HCT116 (cell line): ENCODE measurements around the gene ZFAND5. TPM values are rescaled to one million over a fixed set of nuclear protein-coding genes. Genes with fewer than 3 reads are reported as not detected.
A peak's percentile ranks its signal among the peaks of the same experiment; 100 is the strongest.

Source experiments
- ATAC-seq: fragments of 200-7000 bp; cut with Tn5 transposase; 2 replicates; pipeline ENCODE4 v1.9.1; 2020; ENCODE audit warnings: mild to moderate bottlenecking, moderate library complexity
- BruUV-seq: library from RNA; stranded (reverse); fragments of 400-500 nt; replicated peaks from 2 replicates; lab custom pipeline; 2021; lab: Mats Ljungman, UMichigan
- CTCF ChIA-PET: fragments of 300-600 bp; sonication (Branson Sonifier 250); formaldehyde crosslinking; loops from one replicate; lab custom pipeline; 2021; ENCODE audit warnings: antibody characterized with exemption; lab: Charles Lee
- POLR2A ChIA-PET: fragments of 300-600, 350-600 bp; sonication (Branson Sonifier 250); formaldehyde crosslinking; loops from one replicate; lab custom pipeline; 2021; ENCODE audit warnings: antibody characterized with exemption; lab: Charles Lee
- RAD21 ChIA-PET, 2 experiments: fragments of 300-600 bp; sonication (Branson Sonifier 250); formaldehyde crosslinking; loops; one replicate each; lab custom pipeline; 2023; ENCODE audit warnings: low total read pairs in 2 of 2; ENCODE audit not compliant: uncharacterized antibody in 2 of 2, unreplicated experiment in 2 of 2, low non-redundant PET in 1 of 2; lab: Charles Lee
- DNase-seq: peaks from one replicate; pipeline ENCODE4 v3.0.0-alpha.2; 2010; ENCODE audit warnings: low read depth, low spot score
- H2AFZ ChIP-seq: fragments of 200-600 bp; shearing (Covaris generic), sonication (generic); 2 replicates; pipeline ENCODE4 v1.6.1; 2017; ENCODE audit warnings: low read depth, mixed run types, mixed read lengths, antibody characterized with exemption, low read length; ENCODE audit not compliant: poor library complexity, severe bottlenecking
- H3K27ac ChIP-seq: 2 replicates; pipeline ENCODE4 v1.5.1; 2012; ENCODE audit warnings: low read depth, low read length
- H3K27me3 ChIP-seq: fragments of 200-600 bp; sonication (generic); 2 replicates; pipeline ENCODE4 v1.6.1; 2016; ENCODE audit warnings: mixed run types, low read length, mixed read lengths; ENCODE audit not compliant: insufficient read depth
- H3K36me3 ChIP-seq, 2 experiments: fragments of 200-500 bp in 1 of 2; fragments of 200-600 bp in 1 of 2; sonication (Bioruptor generic) in 1 of 2; sonication (generic) in 1 of 2; 2 replicates each; pipeline versions ENCODE4 v1.5.1 to v1.6.1; 2014 to 2016; ENCODE audit warnings: low read length in 2 of 2, inconsistent platforms in 1 of 2, mixed read lengths in 1 of 2, mixed run types in 1 of 2; ENCODE audit not compliant: insufficient read depth in 2 of 2, control insufficient read depth in 1 of 2
- H3K4me1 ChIP-seq, 2 experiments: fragments of 200-600 bp in 1 of 2; sonication (generic) in 1 of 2; 2 replicates each; pipeline versions ENCODE4 v1.5.1 to v1.6.1; 2012 to 2017; ENCODE audit warnings: low read length in 2 of 2, inconsistent platforms in 1 of 2, mild to moderate bottlenecking in 1 of 2, mixed read lengths in 1 of 2, mixed run types in 1 of 2, moderate library complexity in 1 of 2; ENCODE audit not compliant: insufficient read depth in 2 of 2, control insufficient read depth in 1 of 2
- H3K4me2 ChIP-seq: fragments of 200-600 bp; sonication (generic); 2 replicates; pipeline ENCODE4 v1.6.1; 2017; ENCODE audit warnings: mixed run types, low read length, mixed read lengths
- H3K4me3 ChIP-seq, 2 experiments: fragments of 200-600 bp in 1 of 2; sonication (generic) in 1 of 2; replicated peaks in 1 of 2; 2 replicates each; pipeline ENCODE4 v1.5.1; 2011 to 2016; ENCODE audit warnings: low read length in 2 of 2, control low read depth in 1 of 2, low read depth in 1 of 2, mild to moderate bottlenecking in 1 of 2, mixed read lengths in 1 of 2, mixed run types in 1 of 2
- H3K79me2 ChIP-seq: fragments of 200-600 bp; sonication (generic); 2 replicates; pipeline ENCODE4 v1.6.1; 2017; ENCODE audit warnings: mild to moderate bottlenecking, mixed run types, low read length, moderate library complexity, mixed read lengths; ENCODE audit not compliant: insufficient read depth
- H3K9ac ChIP-seq: fragments of 200-600 bp; sonication (generic); 2 replicates; pipeline ENCODE4 v1.6.1; 2016; ENCODE audit warnings: low read length, mixed read lengths
- H3K9me2 ChIP-seq: fragments of 200-600 bp; sonication (generic), shearing (Covaris generic); 2 replicates; pipeline ENCODE4 v1.6.1; 2017; ENCODE audit warnings: mixed run types, mild to moderate bottlenecking, moderate library complexity; ENCODE audit not compliant: insufficient read depth
- H3K9me3 ChIP-seq, 2 experiments: fragments of 200-500 bp in 1 of 2; fragments of 200-600 bp in 1 of 2; sonication (Bioruptor generic) in 1 of 2; sonication (generic) in 1 of 2; 2 replicates each; pipeline ENCODE4 v1.6.1; 2014 to 2017; ENCODE audit warnings: low read length in 2 of 2, mixed read lengths in 2 of 2, inconsistent platforms in 1 of 2, low read depth in 1 of 2, mild to moderate bottlenecking in 1 of 2, mixed run types in 1 of 2, moderate library complexity in 1 of 2; ENCODE audit not compliant: control insufficient read depth in 1 of 2, insufficient read depth in 1 of 2
- H4K20me1 ChIP-seq: fragments of 200-600 bp; sonication (generic), shearing (Covaris generic); 2 replicates; pipeline ENCODE4 v1.6.1; 2017; ENCODE audit warnings: mixed run types, mild to moderate bottlenecking, moderate library complexity; ENCODE audit not compliant: insufficient read depth
- CEBPB ChIP-seq: IDR thresholded peaks from 2 replicates; pipeline ENCODE4 v1.6.1; 2012; ENCODE audit warnings: low read depth
- EGR1 ChIP-seq: IDR thresholded peaks from 2 replicates; pipeline ENCODE4 v1.6.1; 2012; ENCODE audit warnings: low read depth
- ELF1 ChIP-seq: IDR thresholded peaks from 2 replicates; pipeline ENCODE4 v1.6.1; 2012; ENCODE audit warnings: low read depth, borderline replicate concordance
- EZH2 ChIP-seq: fragments of 200-600 bp; sonication (generic); IDR thresholded peaks from 2 replicates; pipeline ENCODE4 v1.6.1; 2017; ENCODE audit warnings: antibody characterized with exemption, mixed run types
- SP1 ChIP-seq: IDR thresholded peaks from 2 replicates; pipeline ENCODE4 v1.6.1; 2012; ENCODE audit warnings: low read depth
- TCF7L2 ChIP-seq: IDR thresholded peaks from 2 replicates; pipeline ENCODE4 v1.7.0; 2011; ENCODE audit warnings: borderline replicate concordance, inconsistent platforms; ENCODE audit not compliant: insufficient read depth, insufficient read length; ENCODE audit errors: extremely low read depth
- intact Hi-C: fragments of 100-400 bp; cut with micrococcal nuclease; formaldehyde crosslinking; loops from 2 replicates; pipeline ENCODE4 v1.10.0; 2022
- total RNA-seq: library from RNA; stranded (reverse); gene quantifications from one replicate; pipeline ENCODE4 v1.2.1, GENCODE V29; 2021; ENCODE audit not compliant: unreplicated experiment

ZFAND5 gene
- total RNA-seq, 1 experiment from 2014 or later: 128 TPM

DNA sequence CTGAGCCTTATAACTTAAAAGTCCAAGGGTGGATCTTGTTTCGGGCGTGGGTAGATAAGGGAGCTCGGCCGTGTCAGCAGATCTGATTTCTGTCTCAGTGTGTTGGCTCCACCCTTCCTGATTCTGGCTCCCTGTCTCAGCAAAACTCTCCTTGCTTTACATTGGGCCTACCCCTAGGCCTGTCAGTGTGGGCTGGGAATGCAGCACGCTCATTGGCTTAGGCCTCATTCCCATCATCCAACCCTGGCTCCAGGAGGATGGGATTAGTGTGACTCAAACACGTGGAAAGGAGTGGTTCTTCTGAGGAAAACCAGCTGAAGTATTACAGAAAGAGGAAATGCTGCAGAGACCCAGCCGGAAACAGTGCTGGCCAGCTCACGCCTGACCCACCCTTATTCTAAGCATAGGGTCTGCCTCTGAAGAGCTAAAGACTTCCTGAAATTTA, 59.9 kb downstream of the ZFAND5 start (continued):
- no peak for TF ChIP-seq TCF7L2
- 0 out of 2 replicates have a peak, but pooled peaks have one; percentile 9 for TF ChIP-seq CEBPB
- TF ChIP-seq SP1: peak; percentile 82

DNA sequence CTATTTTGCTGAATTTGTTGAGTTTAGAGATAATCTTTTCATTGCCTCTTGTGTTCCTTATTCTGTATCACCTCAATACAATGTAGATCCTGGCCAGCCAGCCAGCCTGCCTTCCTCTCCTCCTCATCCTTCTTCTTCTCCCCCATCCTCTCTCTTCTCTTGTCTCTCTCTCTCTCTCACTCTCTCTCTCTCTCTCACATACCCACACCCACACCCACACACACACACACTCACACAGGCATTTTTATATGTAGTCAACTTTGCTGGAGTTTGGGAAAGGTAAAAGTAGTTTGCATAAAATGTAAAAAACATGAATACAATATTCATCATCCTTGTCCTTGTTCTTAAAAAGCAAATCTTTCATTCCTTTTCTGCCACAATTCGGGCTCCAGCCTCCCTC, 60.5 kb downstream of the ZFAND5 start:
- Histone ChIP-seq H3K36me3 (no peaks in the 10 kb centered on the region), H2AFZ (no peak overlapping the region), H3K4me3 (peak overlapping the region; percentile 39 to 54), H3K9me3 (no peaks in the 10 kb centered on the region), H3K27ac (no peak overlapping the region; the same call in 1 of the 2 replicates), H3K9me2 (no peaks in the 10 kb centered on the region), H3K4me2 (peak overlapping the region; percentile 74), H3K79me2 (no peaks in the 10 kb centered on the region), H4K20me1 (no peaks in the 10 kb centered on the region)
- BruUV-seq: TSS peak; percentile 99
- ChIA-PET CTCF (interaction anchor here (1.1 kb wide), 1 partner anchor 11 kb away, joined by 5 read pairs; no protein-coding TSS in a partner anchor), RAD21 (no interaction called here), POLR2A (interaction anchor here (1.0 to 1.6 kb wide), 4 partner anchors 10 to 61 kb away, joined by 4 to 15 read pairs (median 8); partner anchors contain the start of gene ZFAND5)
- intact Hi-C loops: no loop called here
- TF ChIP-seq EZH2 (no peak), ELF1 (no peak; the same call in 1 of the 2 replicates), EGR1 (0 out of 2 replicates have a peak, but pooled peaks have one; percentile 1)
- TF ChIP-seq, all 23 proteins: peak for 1
- Histone ChIP-seq H3K27me3 (no peaks in the 10 kb centered on the region), H3K4me1 (peaks cover 4 to 23% of the 10 kb centered on the region in 2 experiments), H3K9ac (peak overlapping the region; percentile 54)
- ATAC-seq (no peak), DNase-seq (no peak)

Other genes starting within 250 kb of the ZFAND5 start
- 49.4 TPM for gene GDA, start 215.8 kb downstream of the ZFAND5 start, total RNA-seq
- 0.57 TPM for gene TMC1, start 156.4 kb upstream of the ZFAND5 start, total RNA-seq